NOMO-1 (cell line): Measurements from ENCODE around the gene TIMP1.

ENCODE experiments used
- DNase-seq, 2 experiments: peaks; one replicate each; lab custom pipeline; 2025; ENCODE audit not compliant: unreplicated experiment in 2 of 2; lab: John Stamatoyannopoulos, UW

The TIMP1 gene

DNA sequence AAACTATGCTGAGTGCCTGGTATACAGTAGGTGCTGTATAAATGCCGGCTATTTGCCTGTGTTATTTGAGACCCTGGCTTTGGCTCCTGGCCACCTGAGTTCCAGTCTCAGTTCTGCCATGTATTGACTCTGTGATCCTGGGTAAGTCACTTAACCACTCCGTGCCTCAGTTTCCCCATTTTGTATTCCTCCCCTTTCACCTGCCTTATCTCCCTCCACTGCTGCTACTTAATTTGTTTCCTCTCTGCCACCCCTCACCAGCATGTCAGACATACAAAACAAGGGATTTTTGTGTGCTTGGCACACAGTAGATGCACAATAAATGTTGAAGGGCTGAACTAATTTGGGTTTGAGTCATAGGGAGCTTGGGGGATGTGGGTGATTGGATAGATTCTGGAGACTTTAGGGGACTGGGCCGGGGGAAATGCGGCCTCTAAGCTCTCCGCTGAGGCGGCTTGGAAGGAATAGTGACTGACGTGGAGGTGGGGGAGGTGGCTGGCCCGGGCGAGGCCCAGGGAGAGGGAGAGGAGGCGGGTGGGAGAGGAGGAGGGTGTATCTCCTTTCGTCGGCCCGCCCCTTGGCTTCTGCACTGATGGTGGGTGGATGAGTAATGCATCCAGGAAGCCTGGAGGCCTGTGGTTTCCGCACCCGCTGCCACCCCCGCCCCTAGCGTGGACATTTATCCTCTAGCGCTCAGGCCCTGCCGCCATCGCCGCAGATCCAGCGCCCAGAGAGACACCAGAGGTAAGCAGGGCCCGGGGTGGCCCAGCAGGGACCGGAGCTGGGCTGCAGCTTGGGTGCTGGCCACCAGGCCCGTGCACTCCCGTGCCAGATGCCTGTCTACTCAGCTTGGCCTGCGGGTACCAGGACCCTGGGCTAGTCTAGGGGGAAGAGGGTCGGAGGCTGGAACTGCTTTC lies at the start of gene TIMP1:
Gene TIMP1 (plus strand): TSS at position 706 of the 917 bp plus-strand sequence. CDS start 980 bp downstream, outside the sequence.
- peak; percentile 81 to 82 for DNase-seq

DNA sequence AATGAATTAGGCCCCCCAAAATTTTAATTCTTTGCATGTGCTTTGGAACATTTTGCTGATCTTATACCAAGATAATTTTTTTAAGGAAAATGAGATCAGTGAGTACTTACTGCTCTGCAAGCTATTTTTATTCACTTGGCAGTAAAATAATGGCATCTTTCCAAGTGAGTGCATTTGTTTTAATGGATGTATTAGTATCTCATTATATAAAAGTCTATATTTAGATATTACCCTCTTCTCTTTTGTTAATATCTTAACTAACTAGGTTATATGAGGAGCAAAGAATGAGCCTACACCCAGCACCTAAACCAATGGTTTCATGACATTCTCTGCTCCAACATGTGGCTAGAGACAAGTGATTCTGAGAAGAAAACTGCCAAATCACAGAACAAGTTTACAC lies 42.4 kb upstream of the TIMP1 start:
- no peak for DNase-seq

- peak; percentile 28 to 47 for DNase-seq
These were observed 41.3 kb upstream of the TIMP1 start for GRCh38 chrX:47540754-47541538.

GRCh38 chrX:47543496-47543895 lies 38.7 kb upstream of the TIMP1 start:
- no peak for DNase-seq

- peak; percentile 86 to 90 for DNase-seq
These were observed 26.1 kb upstream of the TIMP1 start for GRCh38 chrX:47556045-47556623.

- no peak for DNase-seq
These were observed 23.8 kb upstream of the TIMP1 start for GRCh38 chrX:47558436-47558835.

GRCh38 chrX:47560179-47560933 lies 21.9 kb upstream of the TIMP1 start:
- DNase-seq = no peak

- peak; percentile 85 to 94 for DNase-seq
These were observed 21.1 kb upstream of the TIMP1 start, which contains the start of gene ARAF for GRCh38 chrX:47560934-47561658. ARAF (plus strand) TSS chrX:47561205; CDS start chrX:47562968, 1,763 bp downstream.

GRCh38 chrX:47561659-47562151 lies 20.5 kb upstream of the TIMP1 start:
- DNase-seq = no peak

- peak; percentile 7 to 43 for DNase-seq
These were observed 19.5 kb upstream of the TIMP1 start for GRCh38 chrX:47562615-47563243.

- no peak for DNase-seq
These were observed 18.4 kb upstream of the TIMP1 start for GRCh38 chrX:47563801-47564315.

- DNase-seq = no peak
These were observed 17.7 kb upstream of the TIMP1 start for GRCh38 chrX:47564438-47565085.

- no peak for DNase-seq
These were observed 15.4 kb upstream of the TIMP1 start for GRCh38 chrX:47566841-47567240.

- DNase-seq = no peak
These were observed 13.5 kb upstream of the TIMP1 start for GRCh38 chrX:47568656-47569295.

DNA sequence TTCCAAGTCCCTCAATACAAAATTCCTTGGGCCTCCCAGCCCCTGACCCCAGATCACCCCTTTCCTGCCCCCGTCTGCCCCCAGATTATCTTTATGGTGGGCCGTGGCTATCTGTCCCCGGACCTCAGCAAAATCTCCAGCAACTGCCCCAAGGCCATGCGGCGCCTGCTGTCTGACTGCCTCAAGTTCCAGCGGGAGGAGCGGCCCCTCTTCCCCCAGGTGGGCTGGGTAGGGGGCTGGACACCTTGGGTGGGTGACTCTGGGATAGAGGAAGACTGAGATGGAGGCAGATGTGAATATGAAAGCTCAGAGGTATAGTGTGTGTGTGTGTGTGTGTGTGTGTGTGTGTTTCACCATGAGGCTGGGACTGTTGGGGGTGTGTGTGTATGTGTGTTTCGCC lies 11.4 kb upstream of the TIMP1 start:
- no peak for DNase-seq

- DNase-seq = no peak
These were observed 11.0 kb upstream of the TIMP1 start for GRCh38 chrX:47571215-47571614.

DNA sequence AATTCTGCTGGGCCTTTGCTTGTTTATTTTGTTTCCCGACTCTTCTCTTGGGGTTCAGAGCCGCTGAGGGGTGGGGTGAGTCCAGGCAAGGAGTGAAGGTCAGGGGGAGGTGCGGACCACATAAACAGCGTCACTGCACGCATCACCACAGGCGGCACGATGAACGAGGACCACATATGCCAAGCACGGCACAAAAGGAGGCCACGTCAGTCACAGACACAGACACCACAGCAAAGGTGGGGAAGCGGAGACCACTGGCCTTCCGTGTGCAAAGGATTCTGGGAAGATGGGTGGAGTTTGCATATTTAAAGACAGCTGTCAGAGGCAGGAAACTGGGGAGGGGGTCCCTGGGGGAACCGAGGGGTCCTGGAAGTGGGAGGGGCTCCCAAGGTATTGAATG lies 10.3 kb upstream of the TIMP1 start:
- no peak for DNase-seq

GRCh38 chrX:47572773-47573340 lies 9.4 kb upstream of the TIMP1 start:
- DNase-seq = no peak
